Measurements from ENCODE around the gene AGXT2. TPM values are rescaled to one million over a fixed set of nuclear protein-coding genes. Genes with fewer than 3 reads are reported as not detected.

Gene AGXT2
- total and polyA plus RNA-seq, 12 donors = not detected

GRCh38 chr5:34967540-34967939 is 80.2 kb downstream of the AGXT2 start:
- H3K4me1 ChIP-seq = no peaks in the 10 kb centered on the region
- no peak for ATAC-seq
- no peak overlapping the region for H3K4me3 ChIP-seq
- no peak for TF ChIP-seq CTCF (IDR thresholded peaks at IDR 0.05)
- H3K9me3 ChIP-seq = peaks cover 0 to 11% (median 0%) of the 10 kb centered on the region in 11 donors
- intact Hi-C loops (cut with DNase I) = no loop called here
- WGBS, 2 donors = 96 to 97% methylated on average over 4 of the region's 4 CpGs
- no peak for DNase-seq
- no peak overlapping the region for H3K27ac ChIP-seq
- H3K36me3 ChIP-seq = no peaks in the 10 kb centered on the region
- H3K27me3 ChIP-seq = no peaks in the 10 kb centered on the region

GRCh38 chr5:34959323-34959722 is 88.4 kb downstream of the AGXT2 start:
- H3K4me3 ChIP-seq = no peak overlapping the region

GRCh38 chr5:34957857-34958690 is 89.7 kb downstream of the AGXT2 start:
- H3K4me1 ChIP-seq = no peaks in the 10 kb centered on the region
- H3K4me3 ChIP-seq = no peak overlapping the region
- peaks cover 0 to 46% (median 7%) of the 10 kb centered on the region in 9 donors for H3K36me3 ChIP-seq
- no peak overlapping the region for H3K27ac ChIP-seq
- 48 to 57% methylated on average over 5 of the region's 5 CpGs for WGBS, 2 donors
- no peaks in the 10 kb centered on the region for H3K9me3 ChIP-seq
- H3K27me3 ChIP-seq = no peaks in the 10 kb centered on the region
- DNase-seq (no peak), ATAC-seq (peak in 2 of 8 donors; percentile 37 to 49)
- intact Hi-C loops (cut with DNase I) = loop anchor here in 2 of 10 donors (5.0 to 10.0 kb wide), 2 partner anchors 224 to 967 kb away; no protein-coding TSS in a partner anchor
- TF ChIP-seq CTCF (IDR thresholded peaks at IDR 0.05) = peak in 8 of 9 donors; percentile 14 to 65 (median 50)

More at GRCh38 chr5:34959323-34959722, 88.4 kb downstream of the AGXT2 start:
- 90 to 93% methylated on average over 1 of the region's 1 CpG for WGBS, 2 donors
- no peaks in the 10 kb centered on the region for H3K9me3 ChIP-seq
- H3K27me3 ChIP-seq = no peaks in the 10 kb centered on the region
- ATAC-seq (no peak), DNase-seq (no peak)
- H3K36me3 ChIP-seq = peaks cover 0 to 33% (median 7%) of the 10 kb centered on the region in 9 donors
- intact Hi-C loops (cut with DNase I) = loop anchor here in 2 of 10 donors (5.0 to 10.0 kb wide), 2 partner anchors 223 to 965 kb away; no protein-coding TSS in a partner anchor
- no peak overlapping the region for H3K27ac ChIP-seq
- H3K4me1 ChIP-seq = no peaks in the 10 kb centered on the region
- TF ChIP-seq CTCF (IDR thresholded peaks at IDR 0.05) = no peak

GRCh38 chr5:34957321-34957720 is 90.4 kb downstream of the AGXT2 start:
- intact Hi-C loops (cut with DNase I) = loop anchor here in 2 of 10 donors (5.0 to 10.0 kb wide), 2 partner anchors 225 to 967 kb away; no protein-coding TSS in a partner anchor
- Histone ChIP-seq H3K27ac (no peak overlapping the region), H3K4me1 (no peaks in the 10 kb centered on the region), H3K9me3 (no peaks in the 10 kb centered on the region), H3K36me3 (peaks cover 0 to 53% (median 12%) of the 10 kb centered on the region in 9 donors), H3K27me3 (no peaks in the 10 kb centered on the region), H3K4me3 (no peak overlapping the region)
- no peak for ATAC-seq
- TF ChIP-seq CTCF (IDR thresholded peaks at IDR 0.05) = no peak
- DNase-seq = no peak
- WGBS, 2 donors = 93 to 99% methylated on average over 1 of the region's 1 CpG

Other genes starting within 250 kb of the AGXT2 start
- under 1 TPM in 1 of 10 donors, not detected in 9; 0.66 TPM for gene TTC23L, start 208.8 kb downstream of the AGXT2 start, total RNA-seq
- gene TTC23L, start 208.8 kb downstream of the AGXT2 start, polyA plus RNA-seq = under 1 TPM in 1 of 2 donors, not detected in 1; 0.12 TPM
- 10 to 100 TPM; 18.9 to 27.5 (median 23.9) TPM for gene RAD1, start 132.4 kb downstream of the AGXT2 start, total RNA-seq
- 10 to 100 TPM; 13.3 to 13.5 TPM for gene RAD1, start 132.4 kb downstream of the AGXT2 start, polyA plus RNA-seq
- gene BRIX1, start 132.2 kb downstream of the AGXT2 start, total RNA-seq = 10 to 100 TPM in 9 of 10 donors, 1 to 10 TPM in 1; 9.5 to 17.2 (median 14.9) TPM
- 10 to 100 TPM; 12.0 to 15.3 TPM for gene BRIX1, start 132.2 kb downstream of the AGXT2 start, polyA plus RNA-seq
- 10 to 100 TPM; 38.4 to 58.9 (median 50.3) TPM for gene DNAJC21, start 118.4 kb downstream of the AGXT2 start, total RNA-seq
- gene DNAJC21, start 118.4 kb downstream of the AGXT2 start, polyA plus RNA-seq = 10 to 100 TPM; 30.4 to 30.5 TPM
- gene PRLR, start 182.5 kb upstream of the AGXT2 start, total RNA-seq = 1 to 10 TPM in 2 of 10 donors, under 1 TPM in 8; 0.08 to 1.3 (median 0.61) TPM
- gene PRLR, start 182.5 kb upstream of the AGXT2 start, polyA plus RNA-seq = under 1 TPM; 0.04 to 0.15 TPM

Data from heart right ventricle (tissue), 16 donors.